Stimulated activated CD8-positive, alpha-beta memory T cell treated with anti-CD3 and anti-CD28 coated beads, Interleukin-12 subunit alpha, Interleukin-12 subunit beta, amount 100 ng/mL, for 4 hours (primary cell): ENCODE results near the gene ZFP36L1.

Experiments used
- DNase-seq: peaks from one replicate; pipeline ENCODE4 v3.0.0-alpha.2; 2020; ENCODE audit warnings: low read depth

ZFP36L1 gene

GRCh38 chr14:68792979-68793733 is at the start of gene ZFP36L1:
ZFP36L1 (minus strand) TSS chr14:68793067; CDS start chr14:68792938, 129 bp downstream.
- peak; percentile 90 for DNase-seq

GRCh38 chr14:68842298-68842697 is 49.4 kb upstream of the ZFP36L1 start:
- DNase-seq, result no peak

GRCh38 chr14:68841016-68841809 is 48.3 kb upstream of the ZFP36L1 start:
- no peak for DNase-seq

GRCh38 chr14:68840454-68840853 is 47.6 kb upstream of the ZFP36L1 start:
- no peak for DNase-seq

GRCh38 chr14:68836082-68836481 is 43.2 kb upstream of the ZFP36L1 start:
- no peak for DNase-seq

GRCh38 chr14:68834816-68835215 is 41.9 kb upstream of the ZFP36L1 start:
- no peak for DNase-seq

GRCh38 chr14:68828698-68829097 is 35.8 kb upstream of the ZFP36L1 start:
- no peak for DNase-seq

- DNase-seq, result no peak
These were observed 32.9 kb upstream of the ZFP36L1 start for GRCh38 chr14:68825729-68826128.

- no peak for DNase-seq
These were observed 31.9 kb upstream of the ZFP36L1 start for GRCh38 chr14:68824517-68825347.

- DNase-seq, result no peak
These were observed 31.3 kb upstream of the ZFP36L1 start for GRCh38 chr14:68824207-68824516.

GRCh38 chr14:68823434-68824206 is 30.8 kb upstream of the ZFP36L1 start:
- no peak for DNase-seq

GRCh38 chr14:68822926-68823325 is 30.1 kb upstream of the ZFP36L1 start:
- no peak for DNase-seq

- no peak for DNase-seq
These were observed 29.3 kb upstream of the ZFP36L1 start for GRCh38 chr14:68822132-68822651.

GRCh38 chr14:68820999-68821683 is 28.3 kb upstream of the ZFP36L1 start:
- DNase-seq, result no peak

- DNase-seq, result no peak
These were observed 27.7 kb upstream of the ZFP36L1 start for GRCh38 chr14:68820536-68820935.

GRCh38 chr14:68820119-68820518 is 27.3 kb upstream of the ZFP36L1 start:
- no peak for DNase-seq

- no peak for DNase-seq
These were observed 26.4 kb upstream of the ZFP36L1 start for GRCh38 chr14:68819260-68819691.

- DNase-seq, result no peak
These were observed 24.8 kb upstream of the ZFP36L1 start for GRCh38 chr14:68817506-68818212.

- no peak for DNase-seq
These were observed 24.1 kb upstream of the ZFP36L1 start for GRCh38 chr14:68816943-68817430.
